ENCODE results near the gene ASB2. TPM values are rescaled to one million over a fixed set of nuclear protein-coding genes. Genes with fewer than 3 reads are reported as not detected.

The ASB2 gene
- polyA plus RNA-seq, 1 donor (not counting 4 experiments of a cell fraction or from before 2014, with no cell fraction given) = 0.56 TPM

- Histone ChIP-seq H3K9me3 (ENCODE audit: control insufficient read depth, low read depth, low read length) (no peaks in the 10 kb centered on the region), H4K20me1 (ENCODE audit: control insufficient read depth, extremely low read depth, insufficient read depth, low read length) (no peaks in the 10 kb centered on the region), H3K36me3 (ENCODE audit: control insufficient read depth in 2 of 2, extremely low read depth in 1 of 2, insufficient read depth in 2 of 2, low read length in 2 of 2) (no peaks in the 10 kb centered on the region), H3K4me2 (ENCODE audit: control insufficient read depth, extremely low read depth, insufficient read depth, low read depth, low read length) (no peak overlapping the region), H3K9me1 (ENCODE audit: control insufficient read depth, extremely low read depth, insufficient read depth, low read length) (no peaks in the 10 kb centered on the region), H3K4me3 (ENCODE audit: control insufficient read depth in 2 of 3, extremely low read depth in 1 of 3, insufficient read depth in 2 of 3, low read depth in 1 of 3, low read length in 3 of 3) (no peak overlapping the region), H3K4me1 (ENCODE audit: control insufficient read depth, extremely low read depth, insufficient read depth, low read length) (no peaks in the 10 kb centered on the region), H3K79me2 (ENCODE audit: control insufficient read depth, insufficient read depth, low read length) (no peaks in the 10 kb centered on the region), H3K9ac (ENCODE audit: control insufficient read depth, extremely low read depth, insufficient read depth, low read length) (no peak overlapping the region), H3K27ac (ENCODE audit: control insufficient read depth, insufficient read depth, low read length) (no peak overlapping the region), H2AFZ (ENCODE audit: control insufficient read depth, low read length) (no peak overlapping the region), H3K27me3 (ENCODE audit: control insufficient read depth, extremely low read depth, insufficient read depth, low read length) (peaks cover 4% of the 10 kb centered on the region)
- TF ChIP-seq CTCF (optimal IDR thresholded peaks at IDR 0.05 in 1 of 3, IDR thresholded peaks at IDR 0.05 in 1 of 3, conservative IDR thresholded peaks at IDR 0.05 in 1 of 3; ENCODE audit: extremely low read depth in 1 of 3, insufficient read depth in 2 of 3, low read length in 3 of 3) (no peak), EZH2 (IDR thresholded peaks at IDR 0.05; ENCODE audit: low read length) (no peak)
- DNase-seq (ENCODE audit: low read depth, low spot score) = no peak
- dilution Hi-C loops (cut with MboI; ENCODE audit: extremely low pct_ligation_motif_present, low sequenced_read_pairs) = no loop called here
- no peak for FAIRE-seq
These were observed 43.9 kb upstream of the ASB2 start for GRCh38 chr14:94020267-94020666.

GRCh38 chr14:94019329-94019728 is 43.0 kb upstream of the ASB2 start:
- Histone ChIP-seq H3K4me1 (ENCODE audit: control insufficient read depth, extremely low read depth, insufficient read depth, low read length) (no peaks in the 10 kb centered on the region), H3K36me3 (ENCODE audit: control insufficient read depth in 2 of 2, extremely low read depth in 1 of 2, insufficient read depth in 2 of 2, low read length in 2 of 2) (no peaks in the 10 kb centered on the region), H3K4me3 (ENCODE audit: control insufficient read depth in 2 of 3, extremely low read depth in 1 of 3, insufficient read depth in 2 of 3, low read depth in 1 of 3, low read length in 3 of 3) (no peak overlapping the region), H3K27ac (ENCODE audit: control insufficient read depth, insufficient read depth, low read length) (no peak overlapping the region), H4K20me1 (ENCODE audit: control insufficient read depth, extremely low read depth, insufficient read depth, low read length) (no peaks in the 10 kb centered on the region), H2AFZ (ENCODE audit: control insufficient read depth, low read length) (no peak overlapping the region), H3K27me3 (ENCODE audit: control insufficient read depth, extremely low read depth, insufficient read depth, low read length) (peaks cover 4% of the 10 kb centered on the region), H3K9me3 (ENCODE audit: control insufficient read depth, low read depth, low read length) (no peaks in the 10 kb centered on the region), H3K79me2 (ENCODE audit: control insufficient read depth, insufficient read depth, low read length) (no peaks in the 10 kb centered on the region), H3K9me1 (ENCODE audit: control insufficient read depth, extremely low read depth, insufficient read depth, low read length) (no peaks in the 10 kb centered on the region), H3K4me2 (ENCODE audit: control insufficient read depth, extremely low read depth, insufficient read depth, low read depth, low read length) (no peak overlapping the region), H3K9ac (ENCODE audit: control insufficient read depth, extremely low read depth, insufficient read depth, low read length) (no peak overlapping the region)
- no peak for FAIRE-seq
- TF ChIP-seq EZH2 (IDR thresholded peaks at IDR 0.05; ENCODE audit: low read length) (no peak), CTCF (optimal IDR thresholded peaks at IDR 0.05 in 1 of 3, IDR thresholded peaks at IDR 0.05 in 1 of 3, conservative IDR thresholded peaks at IDR 0.05 in 1 of 3; ENCODE audit: extremely low read depth in 1 of 3, insufficient read depth in 2 of 3, low read length in 3 of 3) (no peak)
- dilution Hi-C loops (cut with MboI; ENCODE audit: extremely low pct_ligation_motif_present, low sequenced_read_pairs) = no loop called here
- DNase-seq (ENCODE audit: low read depth, low spot score) = no peak

Data from keratinocyte (primary cell).